ENCODE measurements around the gene TULP3.

Gene TULP3

GRCh38 chr12:2930865-2931264, 40.2 kb downstream of the TULP3 start:
- DNase-seq (ENCODE audit: low spot score) = no peak

GRCh38 chr12:2933586-2933985, 42.9 kb downstream of the TULP3 start:
- no peak for DNase-seq (ENCODE audit: low spot score)

- no peak for DNase-seq (ENCODE audit: low spot score)
These were observed 43.7 kb downstream of the TULP3 start for GRCh38 chr12:2934371-2934770.

- no peak for DNase-seq (ENCODE audit: low spot score)
These were observed 45.6 kb downstream of the TULP3 start for GRCh38 chr12:2936301-2936700.

GRCh38 chr12:2937500-2937899, 46.8 kb downstream of the TULP3 start:
- no peak for DNase-seq (ENCODE audit: low spot score)

GRCh38 chr12:2939191-2939590, 48.5 kb downstream of the TULP3 start:
- DNase-seq (ENCODE audit: low spot score) = no peak

- no peak for DNase-seq (ENCODE audit: low spot score)
These were observed 49.9 kb downstream of the TULP3 start for GRCh38 chr12:2940564-2940963.

GRCh38 chr12:2941524-2941923, 50.8 kb downstream of the TULP3 start:
- no peak for DNase-seq (ENCODE audit: low spot score)

GRCh38 chr12:2944401-2945047, 53.8 kb downstream of the TULP3 start:
- peak; percentile 44 for DNase-seq (ENCODE audit: low spot score)

GRCh38 chr12:2949411-2949810, 58.7 kb downstream of the TULP3 start:
- DNase-seq (ENCODE audit: low spot score) = no peak

- no peak for DNase-seq (ENCODE audit: low spot score)
These were observed 65.2 kb downstream of the TULP3 start for GRCh38 chr12:2955888-2956287.

- no peak for DNase-seq (ENCODE audit: low spot score)
These were observed 67.2 kb downstream of the TULP3 start for GRCh38 chr12:2957816-2958431.

- no peak for DNase-seq (ENCODE audit: low spot score)
These were observed 67.9 kb downstream of the TULP3 start for GRCh38 chr12:2958432-2959191.

GRCh38 chr12:2959192-2959504, 68.5 kb downstream of the TULP3 start, which contains the start of gene TEAD4:
TEAD4 (plus strand) TSS chr12:2959397.
- no peak for DNase-seq (ENCODE audit: low spot score)

GRCh38 chr12:2959505-2960389, 69.1 kb downstream of the TULP3 start:
- no peak for DNase-seq (ENCODE audit: low spot score)

GRCh38 chr12:2960390-2960956, 69.8 kb downstream of the TULP3 start:
- DNase-seq (ENCODE audit: low spot score) = no peak

- DNase-seq (ENCODE audit: low spot score) = no peak
These were observed 70.4 kb downstream of the TULP3 start for GRCh38 chr12:2960996-2961616.

- no peak for DNase-seq (ENCODE audit: low spot score)
These were observed 71.0 kb downstream of the TULP3 start for GRCh38 chr12:2961705-2962104.

GRCh38 chr12:2963154-2963759, 72.6 kb downstream of the TULP3 start:
- no peak for DNase-seq (ENCODE audit: low spot score)

- no peak for DNase-seq (ENCODE audit: low spot score)
These were observed 73.1 kb downstream of the TULP3 start for GRCh38 chr12:2963760-2964292.

GRCh38 chr12:2967651-2968050, 77.0 kb downstream of the TULP3 start:
- no peak for DNase-seq (ENCODE audit: low spot score)

Data from CD4-positive, alpha-beta T cell treated with Interleukin-2 at 100 ng/mL for 4 hours (primary cell).